SK-N-SH (cell line): ENCODE data around the gene SLC35A4. TPM values are rescaled to one million over a fixed set of nuclear protein-coding genes. Genes with fewer than 3 reads are reported as not detected.

ENCODE experiments used
- CTCF ChIA-PET: fragments of 300-600, 350-600 bp; formaldehyde crosslinking; extraction: SDS; loops from one replicate; lab custom pipeline; 2021; lab: Yijun Ruan, JAX
- POLR2A ChIA-PET: fragments of 350-600 bp; sonication (Branson Sonifier 250); formaldehyde crosslinking; extraction: SDS; loops from one replicate; lab custom pipeline; 2020; ENCODE audit warnings: antibody characterized with exemption, inconsistent platforms; lab: Yijun Ruan, JAX
- DNase-seq: peaks from one replicate; pipeline ENCODE4 v3.0.0; 2012
- H2AFZ ChIP-seq: fragments of 200-600 bp; sonication (generic); 2 replicates; pipeline ENCODE4 v1.8.1; 2016; ENCODE audit warnings: antibody characterized with exemption, mild to moderate bottlenecking, low read depth
- H3F3A ChIP-seq: fragments of 200-600 bp; sonication (generic); replicated peaks from 2 replicates; pipeline ENCODE3; 2016; ENCODE audit warnings: antibody characterized with exemption, mild to moderate bottlenecking; ENCODE audit not compliant: insufficient read depth
- H3K27ac ChIP-seq, 2 experiments: fragments of 200-500 bp in 1 of 2; fragments of 200-600 bp in 1 of 2; sonication (Bioruptor generic) in 1 of 2; sonication (generic), shearing (Covaris generic) in 1 of 2; 2 replicates each; pipeline versions ENCODE4 v1.5.1 to v1.6.1; 2014 to 2016; ENCODE audit warnings: low read depth in 2 of 2, inconsistent platforms in 1 of 2, low read length in 1 of 2, mild to moderate bottlenecking in 1 of 2, mixed read lengths in 1 of 2
- H3K27me3 ChIP-seq: fragments of 200-600 bp; sonication (generic), shearing (Covaris generic); 2 replicates; pipeline ENCODE4 v1.6.1; 2016; ENCODE audit warnings: mixed run types; ENCODE audit not compliant: insufficient read depth
- H3K36me3 ChIP-seq, 2 experiments: fragments of 200-500 bp in 1 of 2; fragments of 200-600 bp in 1 of 2; sonication (Bioruptor generic) in 1 of 2; sonication (generic) in 1 of 2; replicated peaks in 1 of 2; 2 replicates each; pipeline versions ENCODE3 to v1.5.1; 2014 to 2016; ENCODE audit warnings: low read length in 1 of 2, mild to moderate bottlenecking in 1 of 2; ENCODE audit not compliant: insufficient read depth in 2 of 2, control insufficient read depth in 1 of 2
- H3K4me1 ChIP-seq, 2 experiments: fragments of 200-500 bp in 1 of 2; fragments of 200-600 bp in 1 of 2; sonication (Bioruptor generic) in 1 of 2; sonication (generic), shearing (Covaris generic) in 1 of 2; 2 replicates each; pipeline versions ENCODE4 v1.5.1 to v1.6.1; 2014 to 2016; ENCODE audit warnings: low read depth in 1 of 2, low read length in 1 of 2, mixed run types in 1 of 2; ENCODE audit not compliant: insufficient read depth in 2 of 2, control insufficient read depth in 1 of 2
- H3K4me2 ChIP-seq: fragments of 200-600 bp; sonication (generic), shearing (Covaris generic); 2 replicates; pipeline ENCODE4 v1.6.1; 2017; ENCODE audit warnings: mixed run types
- H3K4me3 ChIP-seq, 2 experiments: fragments of 200-500 bp in 1 of 2; fragments of 200-600 bp in 1 of 2; sonication (Bioruptor generic) in 1 of 2; sonication (generic), shearing (Covaris generic) in 1 of 2; 2 replicates each; pipeline versions ENCODE4 v1.5.1 to v1.8.1; 2014 to 2016; ENCODE audit warnings: low read depth in 2 of 2, inconsistent platforms in 1 of 2, low read length in 1 of 2, mild to moderate bottlenecking in 1 of 2, mixed read lengths in 1 of 2, moderate library complexity in 1 of 2
- H3K79me2 ChIP-seq: fragments of 200-600 bp; sonication (generic); 2 replicates; pipeline ENCODE4 v1.8.1; 2017; ENCODE audit warnings: mild to moderate bottlenecking; ENCODE audit not compliant: insufficient read depth
- H3K9ac ChIP-seq: fragments of 200-600 bp; sonication (generic); 2 replicates; pipeline ENCODE4 v1.6.1; 2017; ENCODE audit warnings: mixed run types
- H3K9me2 ChIP-seq: fragments of 200-600 bp; sonication (generic); 2 replicates; pipeline ENCODE4 v1.6.1; 2017; ENCODE audit warnings: mixed run types
- H3K9me3 ChIP-seq: fragments of 200-600 bp; sonication (generic); 2 replicates; pipeline ENCODE4 v1.6.1; 2017; ENCODE audit warnings: mixed run types, mild to moderate bottlenecking, moderate library complexity
- H4K20me1 ChIP-seq: fragments of 200-600 bp; sonication (generic); 2 replicates; pipeline ENCODE4 v1.6.1; 2017; ENCODE audit warnings: mild to moderate bottlenecking, mixed run types; ENCODE audit not compliant: insufficient read depth
- CHD2 ChIP-seq: fragments of 150-350 bp; IDR thresholded peaks from 2 replicates; pipeline ENCODE4 v1.6.1; 2018; ENCODE audit warnings: low read length; ENCODE audit not compliant: partially characterized antibody
- CTCF ChIP-seq: fragments of 200-600 bp; sonication (generic); IDR thresholded peaks from 2 replicates; pipeline ENCODE4 v1.6.1; 2017; ENCODE audit warnings: antibody characterized with exemption, mild to moderate bottlenecking, moderate library complexity
- EP300 ChIP-seq, 2 experiments: IDR thresholded peaks; 2 replicates each; pipeline versions ENCODE4 v1.4.0 to v1.6.1; 2012; ENCODE audit warnings: borderline replicate concordance in 1 of 2, low read depth in 1 of 2, low read length in 1 of 2
- EZH2phosphoT487 ChIP-seq: fragments of 200-600 bp; sonication (generic); IDR thresholded peaks from 2 replicates; pipeline ENCODE4 v1.6.1; 2017; ENCODE audit warnings: low read depth, mixed run types, mild to moderate bottlenecking, antibody characterized with exemption, moderate library complexity, borderline replicate concordance
- FOSL2 ChIP-seq: IDR thresholded peaks from 2 replicates; pipeline ENCODE4 v1.4.0; 2012; ENCODE audit warnings: low read depth, mild to moderate bottlenecking, moderate library complexity, borderline replicate concordance
- GABPA ChIP-seq: IDR thresholded peaks from 2 replicates; pipeline ENCODE4 v1.4.0; 2012; ENCODE audit warnings: low read depth, mild to moderate bottlenecking
- IRF3 ChIP-seq: fragments of 150-350 bp; IDR thresholded peaks from 2 replicates; pipeline ENCODE4 v1.6.1; 2016; ENCODE audit warnings: mild to moderate bottlenecking, low read depth, low read length
- JUND ChIP-seq: IDR thresholded peaks from 2 replicates; pipeline ENCODE4 v1.4.0; 2012
- MAX ChIP-seq: IDR thresholded peaks from 2 replicates; pipeline ENCODE4 v1.4.0; 2012; ENCODE audit warnings: low read depth
- NFIC ChIP-seq: IDR thresholded peaks from 2 replicates; pipeline ENCODE4 v1.4.0; 2012; ENCODE audit warnings: borderline replicate concordance
- NRF1 ChIP-seq: IDR thresholded peaks from 2 replicates; pipeline ENCODE4 v1.6.1; 2012; ENCODE audit warnings: low read depth, mild to moderate bottlenecking, low read length
- RCOR1 ChIP-seq: fragments of 150-350 bp; IDR thresholded peaks from 2 replicates; pipeline ENCODE4 v1.6.1; 2017; ENCODE audit warnings: antibody characterized with exemption, low read length
- RXRA ChIP-seq: IDR thresholded peaks from 2 replicates; pipeline ENCODE4 v1.4.0; 2012; ENCODE audit warnings: low read depth, mild to moderate bottlenecking, borderline replicate concordance
- SIN3A ChIP-seq: IDR thresholded peaks from 2 replicates; pipeline ENCODE4 v1.6.1; 2012; ENCODE audit warnings: low read depth, mild to moderate bottlenecking, low read length, moderate library complexity, borderline replicate concordance
- TEAD4 ChIP-seq: IDR thresholded peaks from 2 replicates; pipeline ENCODE4 v1.4.0; 2012; ENCODE audit warnings: mild to moderate bottlenecking, borderline replicate concordance; ENCODE audit not compliant: insufficient read depth
- YY1 ChIP-seq: IDR thresholded peaks from 2 replicates; pipeline ENCODE4 v1.4.0; 2012; ENCODE audit warnings: low read depth, mild to moderate bottlenecking
- WGBS: methylation state at CpG from one replicate; pipeline ENCODE4 v1.1.6; 2017; ENCODE audit warnings: low lambda C conversion rate; 5-methylcytosine and 5-hydroxymethylcytosine counted together
- polyA plus RNA-seq, 3 experiments: library from polyadenylated mRNA; depleted of rRNA; stranded (reverse); fragments of >200 nt; gene quantifications; 2 replicates each; pipeline ENCODE4 v1.2.3, GENCODE V29; 2012

Gene SLC35A4
- polyA plus RNA-seq, 1 of the 3 experiments (the other 2 are of a cell fraction): 56.2 TPM

- peaks cover 3 to 8% of the 10 kb centered on the region in 2 experiments; a peak in 1 of 4 replicates for H3K4me1 ChIP-seq
- H3K9ac ChIP-seq: no peak overlapping the region
- H2AFZ ChIP-seq: no peak overlapping the region
- H3K4me2 ChIP-seq: no peak overlapping the region
- H3K4me3 ChIP-seq: no peak overlapping the region
- H4K20me1 ChIP-seq: no peaks in the 10 kb centered on the region
- H3K79me2 ChIP-seq: peaks cover 26% of the 10 kb centered on the region
- H3F3A ChIP-seq: peaks cover 5% of the 10 kb centered on the region
- 96% methylated on average over 4 of the region's 4 CpGs for WGBS
- CTCF ChIA-PET: interaction anchor here (2.5 kb wide), 1 partner anchor 70 kb away, joined by 7 read pairs; the partner anchor contains the start of gene TMCO6
- H3K36me3 ChIP-seq: peaks cover 8 to 25% of the 10 kb centered on the region in 2 experiments
- POLR2A ChIA-PET: interaction anchor here (1.0 kb wide), 1 partner anchor 12 kb away, joined by 3 read pairs; the partner anchor contains the start of gene SRA1
- no peak overlapping the region for H3K27ac ChIP-seq
- no peaks in the 10 kb centered on the region for H3K27me3 ChIP-seq
- DNase-seq: no peak
- no peaks in the 10 kb centered on the region for H3K9me3 ChIP-seq
- no peaks in the 10 kb centered on the region for H3K9me2 ChIP-seq
- TF ChIP-seq CTCF: no peak
These were observed 4.6 kb downstream of the SLC35A4 start for GRCh38 chr5:140569197-140569596.

- Histone ChIP-seq H3K79me2 (peaks cover 22% of the 10 kb centered on the region), H2AFZ (no peak overlapping the region), H3K36me3 (peaks cover 8 to 25% of the 10 kb centered on the region in 2 experiments), H3K4me1 (peaks cover 3 to 8% of the 10 kb centered on the region in 2 experiments; a peak in 1 of 4 replicates), H3K9ac (no peak overlapping the region), H3K4me3 (no peak overlapping the region), H3K9me3 (no peaks in the 10 kb centered on the region), H4K20me1 (no peaks in the 10 kb centered on the region), H3F3A (peaks cover 5% of the 10 kb centered on the region), H3K27ac (no peak overlapping the region), H3K9me2 (no peaks in the 10 kb centered on the region), H3K4me2 (no peak overlapping the region), H3K27me3 (no peaks in the 10 kb centered on the region)
- 88% methylated on average over 3 of the region's 4 CpGs for WGBS
- TF ChIP-seq GABPA: no peak
- no peak for TF ChIP-seq EP300 (IDR thresholded peaks at IDR 0.05; ENCODE audit: borderline replicate concordance in 1 of 2, low read depth in 1 of 2, low read length in 1 of 2)
- TF ChIP-seq YY1: no peak
- POLR2A ChIA-PET: interaction anchor here (1.0 kb wide), 1 partner anchor 13 kb away, joined by 3 read pairs; the partner anchor contains the start of gene SRA1
- DNase-seq: no peak
- CTCF ChIA-PET: interaction anchor here (2.5 kb wide), 1 partner anchor 69 kb away, joined by 7 read pairs; the partner anchor contains the start of gene TMCO6
These were observed 5.4 kb downstream of the SLC35A4 start for GRCh38 chr5:140570058-140570457.

GRCh38 chr5:140570488-140570887, 5.9 kb downstream of the SLC35A4 start:
- Histone ChIP-seq H3K4me3 (no peak overlapping the region), H3K4me2 (no peak overlapping the region), H3F3A (peaks cover 5% of the 10 kb centered on the region), H3K4me1 (peaks cover 3 to 4% of the 10 kb centered on the region in 2 experiments; a peak in 1 of 4 replicates), H4K20me1 (no peaks in the 10 kb centered on the region), H3K9me2 (no peaks in the 10 kb centered on the region), H3K27ac (no peak overlapping the region), H3K36me3 (peaks cover 8 to 25% of the 10 kb centered on the region in 2 experiments), H3K9ac (no peak overlapping the region), H3K27me3 (no peaks in the 10 kb centered on the region), H3K9me3 (no peaks in the 10 kb centered on the region), H3K79me2 (peaks cover 18% of the 10 kb centered on the region), H2AFZ (no peak overlapping the region)
- POLR2A ChIA-PET: interaction anchor here (1.0 kb wide), 1 partner anchor 13 kb away, joined by 3 read pairs; the partner anchor contains the start of gene SRA1
- no peak for TF ChIP-seq SIN3A
- no peak for TF ChIP-seq TEAD4
- TF ChIP-seq FOSL2: no peak
- TF ChIP-seq NRF1: no peak
- TF ChIP-seq IRF3: no peak
- no peak for TF ChIP-seq MAX
- TF ChIP-seq YY1: no peak
- no peak for TF ChIP-seq EZH2phosphoT487
- TF ChIP-seq RCOR1: no peak
- TF ChIP-seq NFIC: no peak
- TF ChIP-seq RXRA: no peak
- TF ChIP-seq JUND: no peak
- no peak for TF ChIP-seq CHD2
- CTCF ChIA-PET: interaction anchor here (2.5 kb wide), 1 partner anchor 69 kb away, joined by 7 read pairs; the partner anchor contains the start of gene TMCO6
- DNase-seq: no peak
- 93% methylated on average over 1 of the region's 1 CpG for WGBS
